Fibroblast of lung (primary cell): Measurements from ENCODE around the gene GALNT18. TPM values are rescaled to one million over a fixed set of nuclear protein-coding genes. Genes with fewer than 3 reads are reported as not detected.

Experiments used
- DNase-seq, 2 donors: peaks; one replicate each; pipeline versions ENCODE4 v3.0.0 to v3.0.0-alpha.2; 2010; ENCODE audit warnings: low read depth in 2 of 2
- H2AFZ ChIP-seq: 2 replicates; pipeline ENCODE4 v1.5.1; 2012; ENCODE audit warnings: low read length, control low read depth, inconsistent platforms
- H3K27ac ChIP-seq: 2 replicates; pipeline ENCODE4 v1.5.1; 2011; ENCODE audit warnings: low read length, control low read depth; ENCODE audit not compliant: insufficient read depth
- H3K27me3 ChIP-seq: 2 replicates; pipeline ENCODE4 v1.5.1; 2011; ENCODE audit warnings: mild to moderate bottlenecking, low read length; ENCODE audit not compliant: control insufficient read depth, insufficient read depth
- H3K36me3 ChIP-seq: 2 replicates; pipeline ENCODE4 v1.5.1; 2011; ENCODE audit warnings: low read length; ENCODE audit not compliant: control insufficient read depth, insufficient read depth
- H3K4me1 ChIP-seq: 2 replicates; pipeline ENCODE4 v1.5.1; 2011; ENCODE audit warnings: low read length; ENCODE audit not compliant: control insufficient read depth, insufficient read depth; ENCODE audit errors: extremely low read depth
- H3K4me2 ChIP-seq: 2 replicates; pipeline ENCODE4 v1.5.1; 2011; ENCODE audit warnings: low read length, control low read depth; ENCODE audit not compliant: insufficient read depth; ENCODE audit errors: extremely low read depth
- H3K4me3 ChIP-seq, 4 experiments: fragments of 200-600 bp in 1 of 4; sonication (generic) in 1 of 4; replicated peaks in 1 of 4; 2 replicates each; pipeline ENCODE4 v1.5.1; 2011 to 2016; ENCODE audit warnings: low read length in 4 of 4, low read depth in 3 of 4, mild to moderate bottlenecking in 3 of 4, control low read depth in 2 of 4, inconsistent platforms in 1 of 4, mixed read lengths in 1 of 4; ENCODE audit not compliant: insufficient read depth in 1 of 4; ENCODE audit errors: control extremely low read depth in 1 of 4
- H3K79me2 ChIP-seq: 2 replicates; pipeline ENCODE4 v1.5.1; 2012; ENCODE audit warnings: mild to moderate bottlenecking, low read length, inconsistent platforms; ENCODE audit not compliant: control insufficient read depth, insufficient read depth
- H3K9ac ChIP-seq: 2 replicates; pipeline ENCODE4 v1.5.1; 2011; ENCODE audit warnings: mild to moderate bottlenecking, low read length, control low read depth; ENCODE audit not compliant: insufficient read depth
- H3K9me3 ChIP-seq: 2 replicates; pipeline ENCODE4 v1.5.1; 2012; ENCODE audit warnings: low read depth, low read length; ENCODE audit not compliant: control insufficient read depth, insufficient read depth
- H4K20me1 ChIP-seq: 2 replicates; pipeline ENCODE4 v1.5.1; 2011; ENCODE audit warnings: low read length; ENCODE audit not compliant: control insufficient read depth, insufficient read depth; ENCODE audit errors: extremely low read depth
- EZH2 ChIP-seq: IDR thresholded peaks from 2 replicates; pipeline ENCODE4 v1.5.1; 2012; ENCODE audit warnings: low read length, control low read depth, mild to moderate bottlenecking; ENCODE audit errors: missing control alignments
- polyA plus RNA-seq, 2 donors: library from polyadenylated mRNA; depleted of rRNA in 1 of 2; stranded (reverse) in 1 of 2; unstranded in 1 of 2; fragments of >200 nt; gene quantifications; 2 replicates each; pipeline ENCODE4 v1.2.1, GENCODE V29; 2011 to 2012; ENCODE audit warnings: missing spikeins in 1 of 2
- total RNA-seq: library from RNA; depleted of rRNA; stranded (reverse); fragments of >200 nt; gene quantifications from 2 replicates; pipeline ENCODE4 v1.2.1, GENCODE V29; 2014
- TF ChIP-seq, protein P1 (sequence below), 2 donors: IDR thresholded peaks in 1 of 2; conservative IDR thresholded peaks in 1 of 2; 1 replicate in 1 of 2; 2 replicates in 1 of 2; pipeline ENCODE4 v1.5.1; 2011 to 2012; ENCODE audit warnings: low read length in 2 of 2, control low read depth in 1 of 2, inconsistent platforms in 1 of 2, low read depth in 1 of 2, mild to moderate bottlenecking in 1 of 2

The GALNT18 gene
- total and polyA plus RNA-seq, 2 donors (not counting 1 experiment from before 2014, with no cell fraction given), result 0.50 to 19.3 TPM

DNA sequence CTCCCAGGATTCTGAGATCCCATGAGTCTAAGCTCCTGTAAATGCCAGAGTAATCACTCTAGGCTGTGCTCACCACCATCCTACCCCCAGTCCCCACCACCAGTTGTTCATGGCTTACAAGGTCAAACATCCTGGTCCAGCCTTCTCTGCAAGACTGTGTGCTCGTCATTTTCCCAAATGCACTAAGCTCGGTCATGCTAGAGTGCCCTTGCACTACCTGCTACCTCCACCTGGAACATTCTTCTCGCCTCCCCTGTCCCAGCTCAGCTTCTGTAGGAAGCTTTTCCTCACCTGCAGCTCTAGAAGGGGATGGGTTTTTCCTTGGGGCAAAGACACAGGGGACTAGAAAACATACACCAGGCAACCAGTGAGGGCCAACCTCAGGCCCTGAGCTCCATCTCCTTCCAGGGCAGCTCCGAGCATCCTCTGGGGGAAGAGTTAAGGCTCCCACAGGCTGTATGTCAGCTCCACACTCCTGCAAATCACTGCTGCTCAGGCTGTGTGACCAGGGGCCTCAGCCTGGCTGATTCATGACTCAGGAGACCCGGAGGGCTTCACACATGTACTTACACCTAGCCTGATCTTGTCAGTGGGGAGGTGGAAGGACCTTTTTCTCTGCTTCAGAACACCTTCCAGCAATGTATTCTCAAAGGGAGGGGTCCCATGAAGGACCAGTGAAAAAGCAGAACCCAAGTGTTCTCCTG, 231.6 kb downstream of the GALNT18 start:
- H3K9me3 ChIP-seq, result no peaks in the 10 kb centered on the region
- H4K20me1 ChIP-seq, result no peaks in the 10 kb centered on the region
- TF ChIP-seq EZH2, result no peak
- TF ChIP-seq, protein P1, sequence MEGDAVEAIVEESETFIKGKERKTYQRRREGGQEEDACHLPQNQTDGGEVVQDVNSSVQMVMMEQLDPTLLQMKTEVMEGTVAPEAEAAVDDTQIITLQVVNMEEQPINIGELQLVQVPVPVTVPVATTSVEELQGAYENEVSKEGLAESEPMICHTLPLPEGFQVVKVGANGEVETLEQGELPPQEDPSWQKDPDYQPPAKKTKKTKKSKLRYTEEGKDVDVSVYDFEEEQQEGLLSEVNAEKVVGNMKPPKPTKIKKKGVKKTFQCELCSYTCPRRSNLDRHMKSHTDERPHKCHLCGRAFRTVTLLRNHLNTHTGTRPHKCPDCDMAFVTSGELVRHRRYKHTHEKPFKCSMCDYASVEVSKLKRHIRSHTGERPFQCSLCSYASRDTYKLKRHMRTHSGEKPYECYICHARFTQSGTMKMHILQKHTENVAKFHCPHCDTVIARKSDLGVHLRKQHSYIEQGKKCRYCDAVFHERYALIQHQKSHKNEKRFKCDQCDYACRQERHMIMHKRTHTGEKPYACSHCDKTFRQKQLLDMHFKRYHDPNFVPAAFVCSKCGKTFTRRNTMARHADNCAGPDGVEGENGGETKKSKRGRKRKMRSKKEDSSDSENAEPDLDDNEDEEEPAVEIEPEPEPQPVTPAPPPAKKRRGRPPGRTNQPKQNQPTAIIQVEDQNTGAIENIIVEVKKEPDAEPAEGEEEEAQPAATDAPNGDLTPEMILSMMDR (conservative IDR thresholded peaks at IDR 0.05 in 1 of 2, IDR thresholded peaks at IDR 0.05 in 1 of 2; ENCODE audit: low read depth in 1 of 2, low read length in 2 of 2), result no peak
- no peaks in the 10 kb centered on the region for H3K4me1 ChIP-seq
- no peak overlapping the region for H3K27ac ChIP-seq
- H3K27me3 ChIP-seq, result no peaks in the 10 kb centered on the region
- H3K4me2 ChIP-seq, result no peak overlapping the region
- H3K36me3 ChIP-seq, result no peaks in the 10 kb centered on the region
- H2AFZ ChIP-seq, result no peak overlapping the region
- H3K4me3 ChIP-seq, result no peak overlapping the region
- no peak for DNase-seq
- no peak overlapping the region for H3K9ac ChIP-seq
- H3K79me2 ChIP-seq, result no peaks in the 10 kb centered on the region

DNA sequence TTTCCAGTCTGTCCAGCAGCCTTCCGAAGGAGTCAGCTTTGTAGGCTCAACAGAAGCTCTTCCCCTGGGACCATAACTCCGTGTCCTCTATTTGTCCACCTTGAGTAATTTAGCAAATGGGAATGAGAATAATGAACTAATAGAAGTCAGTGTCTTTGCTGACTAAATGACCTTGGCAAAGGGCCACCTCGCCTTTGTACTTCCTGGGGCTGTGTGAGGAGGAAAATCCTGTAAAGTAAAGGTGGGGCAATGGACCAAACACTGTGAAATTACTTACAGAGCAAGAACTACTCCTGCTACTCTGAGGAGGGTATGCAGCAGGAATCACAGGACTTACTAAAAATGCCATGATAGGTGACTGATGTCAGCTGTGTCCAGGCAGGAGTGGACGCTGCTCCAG, 232.6 kb downstream of the GALNT18 start:
- H3K4me3 ChIP-seq, result no peak overlapping the region
- H3K4me1 ChIP-seq, result no peaks in the 10 kb centered on the region
- no peaks in the 10 kb centered on the region for H3K79me2 ChIP-seq
- no peak overlapping the region for H3K27ac ChIP-seq
- H3K9ac ChIP-seq, result no peak overlapping the region
- H4K20me1 ChIP-seq, result no peaks in the 10 kb centered on the region
- DNase-seq, result no peak
- H3K4me2 ChIP-seq, result no peak overlapping the region
- H3K9me3 ChIP-seq, result no peaks in the 10 kb centered on the region
- H3K27me3 ChIP-seq, result no peaks in the 10 kb centered on the region
- TF ChIP-seq, protein P1 (conservative IDR thresholded peaks at IDR 0.05 in 1 of 2, IDR thresholded peaks at IDR 0.05 in 1 of 2; ENCODE audit: low read depth in 1 of 2, low read length in 2 of 2), result no peak
- no peak for TF ChIP-seq EZH2
- H2AFZ ChIP-seq, result no peak overlapping the region
- no peaks in the 10 kb centered on the region for H3K36me3 ChIP-seq

DNA sequence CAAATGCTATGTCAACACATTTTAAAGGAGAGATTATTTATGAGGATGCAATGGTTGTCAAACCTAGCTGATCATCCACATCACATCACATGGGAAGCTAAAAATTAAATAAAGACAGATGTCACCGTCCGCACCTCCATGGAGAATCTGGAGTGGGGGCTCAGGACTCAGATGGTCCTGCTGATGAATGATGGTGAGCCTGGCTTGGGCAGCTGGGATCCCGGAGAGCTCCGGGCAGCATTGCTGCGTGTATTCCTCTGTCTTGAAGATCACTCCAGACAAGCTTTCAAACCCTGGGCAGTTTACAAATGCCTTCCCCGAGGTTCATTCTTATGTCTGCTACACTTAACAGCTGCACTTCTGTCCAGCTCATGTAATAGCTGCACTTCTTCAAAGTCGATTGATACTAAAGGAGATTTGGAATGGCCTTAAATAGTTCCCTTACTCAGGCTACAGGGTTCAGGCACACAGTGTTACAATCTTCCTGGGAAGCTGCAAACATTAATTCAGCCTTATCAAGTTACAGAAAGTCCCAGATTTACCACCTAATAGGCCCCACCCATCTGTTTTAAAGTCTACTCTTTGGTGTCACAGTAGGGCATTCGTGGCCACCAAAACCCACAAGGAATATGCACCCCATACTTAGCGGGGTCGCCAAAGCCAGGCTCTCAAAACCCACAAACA, 234.0 kb downstream of the GALNT18 start:
- H3K27me3 ChIP-seq, result no peaks in the 10 kb centered on the region
- H3K4me1 ChIP-seq, result no peaks in the 10 kb centered on the region
- no peaks in the 10 kb centered on the region for H3K79me2 ChIP-seq
- no peaks in the 10 kb centered on the region for H4K20me1 ChIP-seq
- no peaks in the 10 kb centered on the region for H3K9me3 ChIP-seq
- no peak overlapping the region for H3K27ac ChIP-seq
- no peak overlapping the region for H3K4me2 ChIP-seq
- no peak overlapping the region for H3K9ac ChIP-seq
- H2AFZ ChIP-seq, result no peak overlapping the region
- no peak for DNase-seq
- no peak for TF ChIP-seq EZH2
- TF ChIP-seq, protein P1 (conservative IDR thresholded peaks at IDR 0.05 in 1 of 2, IDR thresholded peaks at IDR 0.05 in 1 of 2; ENCODE audit: low read depth in 1 of 2, low read length in 2 of 2), result no peak
- H3K36me3 ChIP-seq, result no peaks in the 10 kb centered on the region
- no peak overlapping the region for H3K4me3 ChIP-seq
